HG02885 (cell line): Measurements from ENCODE around the gene TOR1AIP1.

Experiments used
- ATAC-seq: cut with Tn5 transposase; IDR thresholded peaks from one replicate; pipeline ENCODE4 v1.9.1; 2021; ENCODE audit warnings: mild to moderate bottlenecking; ENCODE audit not compliant: unreplicated experiment, poor library complexity

The TOR1AIP1 gene

DNA sequence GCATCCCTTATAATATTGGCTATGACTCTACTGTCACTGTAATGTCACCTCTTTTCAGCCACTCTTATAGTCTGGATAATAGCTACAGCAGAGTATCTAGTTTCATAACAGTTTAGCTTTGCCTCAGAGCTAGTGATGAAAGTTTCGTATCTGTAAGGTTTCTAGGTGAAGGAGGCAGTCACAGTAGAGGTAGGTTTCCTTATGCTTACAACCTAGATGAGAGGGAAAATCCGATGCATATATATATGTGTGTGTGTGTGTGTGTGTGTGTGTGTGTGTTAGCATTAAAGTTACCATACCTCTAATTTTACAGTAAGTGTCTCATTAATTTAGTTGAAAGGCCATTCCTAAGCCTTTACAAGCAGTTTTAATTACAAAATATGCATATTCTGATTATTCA lies 2.3 kb upstream of the TOR1AIP1 start:
- ATAC-seq, result no peak

DNA sequence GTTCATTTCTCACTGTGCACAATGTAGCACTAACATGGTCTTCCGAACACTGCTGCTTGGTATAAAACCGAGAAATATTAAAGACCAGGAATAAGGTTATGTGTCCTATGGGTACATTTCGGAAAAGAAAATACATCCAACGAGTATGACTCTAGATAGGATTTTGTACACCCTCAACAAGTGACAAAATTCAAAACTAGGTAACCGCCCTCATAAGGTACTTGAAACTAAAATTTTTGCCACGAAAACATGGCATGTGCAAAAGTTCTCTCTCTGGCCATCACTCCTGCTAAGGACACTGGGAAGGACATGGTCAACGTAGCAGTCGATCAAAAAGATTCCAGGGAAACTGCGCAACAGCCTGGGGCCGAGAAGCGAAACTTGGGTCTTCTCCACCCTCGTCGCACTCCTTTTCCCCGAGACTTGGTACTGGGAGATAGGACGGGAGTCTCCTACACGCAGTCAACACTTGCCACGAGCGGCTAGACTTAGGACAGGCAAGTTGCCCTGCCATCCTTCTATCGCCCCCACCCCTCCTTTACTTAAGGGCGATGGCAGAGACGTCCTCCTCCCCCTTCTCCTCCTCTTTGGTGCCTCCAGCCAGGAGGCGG lies 338 bp upstream of the TOR1AIP1 start:
- no peak for ATAC-seq

DNA sequence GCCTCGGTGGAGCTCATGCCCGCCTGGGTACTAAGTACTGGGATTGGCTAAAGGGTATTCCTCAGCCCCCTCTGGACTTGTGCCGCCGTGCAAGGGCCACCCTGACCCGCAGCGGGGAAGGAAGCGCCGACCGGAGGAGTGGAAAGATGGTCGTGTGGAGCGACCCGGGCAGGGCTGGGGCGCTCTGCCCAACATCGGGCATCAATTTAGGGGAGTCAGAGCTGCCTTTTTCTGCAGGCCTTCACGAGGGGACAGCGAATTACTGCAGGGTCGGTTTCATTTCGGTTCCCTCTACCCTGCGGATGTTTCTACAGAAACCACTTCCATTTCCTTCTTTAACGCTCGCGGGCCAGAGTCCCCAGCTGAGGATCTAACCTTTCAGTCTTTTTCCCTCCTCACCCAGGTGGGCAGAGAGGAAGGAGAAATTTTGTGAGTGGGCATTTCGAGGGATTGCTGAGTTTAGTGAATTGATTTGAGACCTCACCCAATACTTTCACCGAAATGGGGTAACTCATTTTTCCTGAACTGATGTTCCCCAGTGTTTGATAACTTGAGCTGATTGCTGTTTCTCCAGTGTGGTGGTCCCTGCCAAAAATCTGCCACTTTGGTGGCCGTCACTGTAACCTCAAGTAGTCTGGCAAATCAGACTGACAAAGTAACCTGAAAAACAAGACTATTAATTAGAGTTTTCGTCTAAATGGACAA lies 1.1 kb downstream of the TOR1AIP1 start:
- no peak for ATAC-seq

DNA sequence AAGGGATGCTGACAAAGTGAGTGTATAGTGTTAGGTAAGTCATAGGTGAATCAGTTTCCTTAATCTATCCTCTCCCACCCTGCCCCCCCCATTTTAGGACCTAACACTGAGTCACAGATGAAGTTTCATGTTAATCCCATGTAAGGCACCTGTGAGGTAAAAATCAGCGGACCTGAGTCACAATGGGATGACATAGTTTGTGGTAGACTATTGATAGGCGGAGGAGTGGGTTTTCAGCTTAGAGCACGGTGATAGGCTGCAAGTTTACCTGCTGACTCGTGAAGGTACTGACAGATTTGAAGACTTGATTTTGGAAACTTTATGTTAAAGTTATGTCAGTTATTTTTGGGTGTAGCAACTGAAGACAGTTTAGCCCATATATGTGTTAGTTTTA lies 1.7 kb downstream of the TOR1AIP1 start:
- no peak for ATAC-seq

DNA sequence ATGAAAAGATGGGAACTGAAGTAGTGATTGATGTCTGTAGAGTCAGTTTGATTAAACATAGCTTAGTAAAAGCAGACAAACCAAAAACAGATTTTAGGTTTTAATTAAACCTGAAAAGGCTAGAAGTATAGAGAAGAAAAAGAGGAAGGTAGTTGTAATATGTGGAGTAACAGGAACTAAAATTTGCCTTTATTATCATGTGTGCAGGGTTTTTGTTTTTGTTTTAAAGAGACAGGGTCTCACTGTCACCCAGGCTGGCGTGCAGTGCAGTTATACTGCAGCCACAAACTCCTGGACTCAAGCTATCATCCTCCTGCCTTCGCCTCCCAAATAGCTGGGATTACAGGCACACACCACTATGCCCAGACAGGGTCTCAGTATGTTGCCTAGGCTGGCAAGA lies 6.0 kb downstream of the TOR1AIP1 start:
- ATAC-seq, result no peak

DNA sequence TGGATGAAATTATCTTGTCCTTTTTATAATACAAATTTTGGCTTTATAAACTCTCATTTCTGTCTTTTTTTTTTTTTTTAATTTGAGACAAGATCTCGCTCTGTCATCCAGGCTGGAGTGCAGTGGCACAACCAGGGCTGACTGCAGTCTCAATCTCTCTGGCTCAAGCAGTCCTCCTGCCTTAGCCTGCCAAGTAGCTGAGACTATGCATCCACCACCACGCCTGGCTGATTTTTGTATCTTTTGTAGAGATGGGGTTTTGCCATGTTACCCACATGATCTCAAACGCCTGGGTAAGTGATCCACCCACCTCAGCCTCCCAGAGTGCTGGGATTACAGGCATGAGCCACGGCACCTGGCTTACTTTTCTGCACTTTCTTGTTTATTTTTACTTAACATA lies 7.5 kb downstream of the TOR1AIP1 start:
- ATAC-seq, result no peak

GRCh38 chr1:179910934-179911333 lies 28.8 kb downstream of the TOR1AIP1 start:
- no peak for ATAC-seq

DNA sequence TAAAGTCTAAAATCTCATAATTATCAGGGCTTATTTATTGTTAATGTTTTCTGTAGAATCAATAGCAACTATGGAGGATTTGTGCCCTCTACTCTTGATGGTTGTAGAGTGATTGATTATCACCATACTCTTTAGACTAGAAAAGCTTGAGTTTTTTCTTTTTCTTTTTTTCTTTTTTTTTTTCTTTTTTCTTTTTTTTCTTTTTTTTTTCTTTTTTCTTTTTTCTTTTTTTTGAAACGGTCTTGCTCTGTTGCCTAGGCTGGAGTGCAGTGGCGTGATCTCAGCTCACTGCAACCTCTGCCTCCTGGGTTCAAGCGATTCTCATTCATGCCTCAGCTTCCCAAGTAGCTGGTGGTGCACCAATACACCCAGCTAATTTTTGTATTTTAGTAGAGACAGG lies 29.7 kb downstream of the TOR1AIP1 start:
- no peak for ATAC-seq

DNA sequence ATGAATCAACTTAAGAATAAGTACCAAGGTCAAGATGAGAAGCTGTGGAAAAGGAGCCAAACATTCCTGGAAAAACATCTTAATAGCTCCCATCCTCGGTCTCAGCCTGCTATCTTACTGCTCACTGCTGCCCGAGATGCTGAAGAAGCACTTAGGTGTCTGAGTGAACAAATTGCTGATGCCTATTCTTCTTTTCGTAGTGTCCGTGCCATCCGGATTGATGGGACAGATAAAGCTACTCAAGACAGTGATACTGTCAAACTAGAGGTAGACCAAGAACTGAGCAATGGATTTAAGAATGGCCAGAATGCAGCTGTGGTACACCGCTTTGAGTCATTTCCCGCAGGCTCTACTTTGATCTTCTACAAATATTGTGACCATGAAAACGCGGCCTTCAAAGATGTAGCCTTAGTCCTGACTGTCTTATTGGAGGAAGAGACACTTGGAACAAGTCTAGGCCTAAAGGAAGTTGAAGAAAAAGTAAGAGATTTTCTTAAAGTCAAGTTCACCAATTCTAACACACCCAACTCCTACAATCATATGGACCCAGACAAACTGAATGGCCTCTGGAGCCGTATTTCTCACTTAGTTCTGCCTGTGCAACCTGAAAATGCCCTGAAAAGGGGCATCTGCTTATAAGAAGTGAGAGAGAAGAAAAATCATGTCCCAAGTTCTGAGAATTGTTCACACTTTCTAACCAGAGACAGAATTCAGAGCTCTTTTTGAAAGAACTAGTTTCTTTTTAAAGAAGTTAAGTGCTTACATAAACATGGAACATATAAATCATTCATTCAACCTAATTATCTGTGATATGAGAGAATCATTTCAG lies 35.7 kb downstream of the TOR1AIP1 start:
- no peak for ATAC-seq

- ATAC-seq, result no peak
These were observed 39.4 kb downstream of the TOR1AIP1 start for GRCh38 chr1:179921472-179921871.

- ATAC-seq, result no peak
These were observed 40.1 kb downstream of the TOR1AIP1 start for GRCh38 chr1:179921981-179922872.

- no peak for ATAC-seq
These were observed 40.9 kb downstream of the TOR1AIP1 start for GRCh38 chr1:179923029-179923428.

GRCh38 chr1:179924268-179924667 lies 42.2 kb downstream of the TOR1AIP1 start:
- ATAC-seq, result no peak

GRCh38 chr1:179925302-179925701 lies 43.2 kb downstream of the TOR1AIP1 start:
- no peak for ATAC-seq

GRCh38 chr1:179925922-179926849 lies 44.1 kb downstream of the TOR1AIP1 start:
- no peak for ATAC-seq

DNA sequence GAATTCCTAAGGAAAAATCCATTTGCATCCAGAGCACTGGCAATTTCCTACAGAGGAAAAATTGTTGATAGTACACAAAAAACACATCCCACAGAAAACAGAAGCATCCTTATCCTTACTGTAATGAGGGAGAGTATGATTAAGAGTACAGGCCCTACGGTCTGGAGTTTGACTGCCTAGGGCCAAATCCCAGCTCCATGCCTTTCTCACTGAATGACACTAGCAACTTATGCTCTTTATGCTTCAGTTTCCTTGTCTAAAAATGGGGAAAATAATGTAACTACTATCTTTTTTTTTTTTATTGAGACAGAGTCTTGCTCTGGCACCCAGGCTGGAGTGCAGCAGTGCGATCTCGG lies 44.7 kb downstream of the TOR1AIP1 start:
- ATAC-seq, result no peak

GRCh38 chr1:179929955-179930798 lies 48.1 kb downstream of the TOR1AIP1 start:
- ATAC-seq, result no peak

GRCh38 chr1:179930867-179931266 lies 48.8 kb downstream of the TOR1AIP1 start:
- ATAC-seq, result no peak

- ATAC-seq, result no peak
These were observed 51.1 kb downstream of the TOR1AIP1 start for GRCh38 chr1:179933219-179933618.
